ENCODE data around the gene RPL28.
A peak's percentile ranks its signal among the peaks of the same experiment; 100 is the strongest.

RPL28 gene

DNA sequence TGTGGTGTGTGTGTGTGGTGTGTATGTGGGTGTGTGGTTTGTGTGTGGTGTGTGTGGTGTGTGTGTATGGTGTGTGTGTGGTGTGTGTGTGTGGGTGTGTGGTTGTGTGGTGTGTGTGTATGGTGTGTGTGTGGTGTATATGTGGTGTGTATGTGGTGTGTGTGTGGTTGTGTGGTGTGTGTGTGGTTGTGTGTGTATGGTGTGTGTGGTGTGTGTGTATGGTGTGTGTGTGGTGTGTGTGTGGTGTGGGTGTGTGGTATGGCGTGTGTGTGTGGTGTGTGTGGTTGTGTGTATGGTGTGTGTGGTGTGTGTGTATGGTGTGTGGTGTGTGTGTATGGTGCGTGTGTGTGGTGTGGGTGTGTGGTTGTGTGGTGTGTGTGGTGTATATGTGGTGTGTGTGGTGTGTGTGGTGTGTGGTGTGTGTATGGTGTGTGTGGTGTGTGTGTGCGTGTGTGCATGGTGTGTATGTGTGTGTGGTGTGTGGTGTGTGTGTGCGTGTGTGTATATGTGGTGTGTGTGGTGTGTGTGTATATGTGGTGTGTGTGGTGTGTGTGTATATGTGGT is 48.7 kb downstream of the RPL28 start:
- Mint-ChIP-seq H3K9me3 (no peaks in the 10 kb centered on the region), H3K27ac (no peak overlapping the region), H3K27me3 (peaks cover 63% of the 10 kb centered on the region), H3K4me3 (no peak overlapping the region), H3K4me1 (ENCODE audit: low read depth) (no peaks in the 10 kb centered on the region), H3K36me3 (ENCODE audit: low read depth) (no peaks in the 10 kb centered on the region)
- no peak for DNase-seq

DNA sequence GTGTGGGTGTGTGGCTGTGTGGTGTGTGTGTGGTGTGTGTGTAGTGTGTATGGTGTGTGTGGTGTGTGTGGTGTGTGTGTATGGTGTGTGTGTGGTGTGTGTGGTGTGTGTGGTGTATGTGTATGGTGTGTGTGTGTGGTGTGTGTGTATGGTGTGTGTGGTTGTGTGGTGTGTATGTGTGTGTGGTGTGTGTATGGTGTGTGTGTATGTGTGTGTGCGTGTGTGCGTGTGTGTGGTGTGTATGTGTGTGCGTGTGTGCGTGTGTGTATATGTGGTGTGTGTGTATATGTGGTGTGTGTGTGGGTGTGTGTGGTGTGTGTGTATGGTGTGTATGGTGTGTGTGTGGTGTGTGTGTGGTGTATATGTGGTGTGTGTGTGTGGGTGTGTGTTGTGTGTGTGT is 49.3 kb downstream of the RPL28 start:
- Mint-ChIP-seq H3K27me3 (peaks cover 65% of the 10 kb centered on the region), H3K27ac (no peak overlapping the region), H3K4me1 (ENCODE audit: low read depth) (no peaks in the 10 kb centered on the region), H3K36me3 (ENCODE audit: low read depth) (no peaks in the 10 kb centered on the region), H3K4me3 (no peak overlapping the region), H3K9me3 (no peaks in the 10 kb centered on the region)
- DNase-seq: no peak

DNA sequence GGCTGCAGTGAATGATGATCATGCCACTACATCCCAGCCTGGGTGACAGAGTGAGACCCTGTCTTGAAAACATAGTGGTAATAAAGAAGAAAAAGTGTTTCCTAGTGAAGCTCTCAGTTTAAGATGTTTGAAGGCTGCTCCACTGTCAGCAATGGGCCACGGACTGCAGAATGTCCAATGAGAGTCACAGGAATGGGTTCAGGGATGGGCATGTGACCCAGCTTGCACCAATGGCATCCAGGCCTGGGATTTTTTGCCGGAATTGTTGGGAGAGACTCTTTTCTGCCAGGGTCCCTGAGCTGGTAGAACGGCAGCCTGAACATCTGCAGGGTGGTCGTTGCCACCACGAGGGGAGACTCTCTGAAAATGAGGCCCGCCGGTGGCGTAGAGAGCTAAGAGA is 51.1 kb downstream of the RPL28 start:
- Mint-ChIP-seq H3K4me1 (ENCODE audit: low read depth) (peaks cover 12% of the 10 kb centered on the region), H3K4me3 (no peak overlapping the region), H3K9me3 (no peaks in the 10 kb centered on the region), H3K27me3 (peaks cover 64% of the 10 kb centered on the region), H3K27ac (no peak overlapping the region), H3K36me3 (ENCODE audit: low read depth) (no peaks in the 10 kb centered on the region)
- DNase-seq: no peak

GRCh38 chr19:55437410-55437809 is 51.7 kb downstream of the RPL28 start:
- H3K4me1 Mint-ChIP-seq (ENCODE audit: low read depth): peaks cover 14% of the 10 kb centered on the region
- H3K27me3 Mint-ChIP-seq: peaks cover 62% of the 10 kb centered on the region
- no peak for DNase-seq
- H3K36me3 Mint-ChIP-seq (ENCODE audit: low read depth): no peaks in the 10 kb centered on the region
- H3K4me3 Mint-ChIP-seq: no peak overlapping the region
- no peaks in the 10 kb centered on the region for H3K9me3 Mint-ChIP-seq
- no peak overlapping the region for H3K27ac Mint-ChIP-seq

- H3K9me3 Mint-ChIP-seq: no peaks in the 10 kb centered on the region
- H3K4me1 Mint-ChIP-seq (ENCODE audit: low read depth): peaks cover 14% of the 10 kb centered on the region
- no peak overlapping the region for H3K4me3 Mint-ChIP-seq
- H3K36me3 Mint-ChIP-seq (ENCODE audit: low read depth): no peaks in the 10 kb centered on the region
- no peak for DNase-seq
- H3K27ac Mint-ChIP-seq: no peak overlapping the region
- H3K27me3 Mint-ChIP-seq: peaks cover 71% of the 10 kb centered on the region
Observed at GRCh38 chr19:55439052-55439451, 53.3 kb downstream of the RPL28 start.

DNA sequence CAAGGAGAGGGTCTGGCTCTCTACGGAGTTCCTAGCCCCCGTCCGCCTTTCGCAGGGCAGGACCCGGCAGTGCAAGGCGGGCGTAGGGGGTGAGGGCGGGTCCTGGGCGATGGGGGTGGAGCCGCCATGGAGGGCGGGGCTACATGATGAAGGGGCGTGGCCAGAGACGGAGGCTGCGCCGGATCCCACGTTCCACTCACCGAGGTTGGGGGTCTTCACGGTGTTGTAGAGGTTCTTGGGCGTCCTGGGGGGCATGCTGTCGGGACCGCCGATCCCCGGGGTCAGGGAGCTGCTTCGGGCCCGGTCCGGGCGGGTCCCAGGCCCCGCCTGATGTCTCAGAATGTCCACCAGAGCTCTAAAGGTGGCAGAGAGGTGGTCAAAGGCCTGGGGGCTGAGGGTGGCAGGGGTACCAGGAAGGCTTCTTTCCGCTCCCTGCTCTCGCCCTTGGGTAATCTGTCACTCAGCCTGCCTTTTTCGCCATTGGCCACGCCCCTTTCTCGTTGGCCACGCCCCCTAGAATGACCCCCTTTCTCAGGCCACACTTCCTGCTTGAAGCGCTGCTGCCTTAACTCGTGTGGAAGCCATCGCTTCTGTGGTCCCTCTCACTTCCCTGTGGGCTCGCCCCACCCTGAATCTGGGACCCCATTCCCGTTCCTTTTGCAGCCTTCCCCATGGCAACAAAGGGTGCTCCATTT is 54.8 kb downstream of the RPL28 start:
- Mint-ChIP-seq H3K27ac (no peak overlapping the region), H3K9me3 (no peaks in the 10 kb centered on the region), H3K36me3 (ENCODE audit: low read depth) (no peaks in the 10 kb centered on the region), H3K4me1 (ENCODE audit: low read depth) (peaks cover 14% of the 10 kb centered on the region), H3K27me3 (peaks cover 86% of the 10 kb centered on the region), H3K4me3 (no peak overlapping the region)
- DNase-seq: peak; percentile 46

GRCh38 chr19:55441319-55441691 is 55.6 kb downstream of the RPL28 start:
- Mint-ChIP-seq H3K4me3 (no peak overlapping the region), H3K27ac (no peak overlapping the region), H3K27me3 (peaks cover 90% of the 10 kb centered on the region), H3K36me3 (ENCODE audit: low read depth) (no peaks in the 10 kb centered on the region), H3K9me3 (no peaks in the 10 kb centered on the region), H3K4me1 (ENCODE audit: low read depth) (peaks cover 14% of the 10 kb centered on the region)
- DNase-seq: no peak

DNA sequence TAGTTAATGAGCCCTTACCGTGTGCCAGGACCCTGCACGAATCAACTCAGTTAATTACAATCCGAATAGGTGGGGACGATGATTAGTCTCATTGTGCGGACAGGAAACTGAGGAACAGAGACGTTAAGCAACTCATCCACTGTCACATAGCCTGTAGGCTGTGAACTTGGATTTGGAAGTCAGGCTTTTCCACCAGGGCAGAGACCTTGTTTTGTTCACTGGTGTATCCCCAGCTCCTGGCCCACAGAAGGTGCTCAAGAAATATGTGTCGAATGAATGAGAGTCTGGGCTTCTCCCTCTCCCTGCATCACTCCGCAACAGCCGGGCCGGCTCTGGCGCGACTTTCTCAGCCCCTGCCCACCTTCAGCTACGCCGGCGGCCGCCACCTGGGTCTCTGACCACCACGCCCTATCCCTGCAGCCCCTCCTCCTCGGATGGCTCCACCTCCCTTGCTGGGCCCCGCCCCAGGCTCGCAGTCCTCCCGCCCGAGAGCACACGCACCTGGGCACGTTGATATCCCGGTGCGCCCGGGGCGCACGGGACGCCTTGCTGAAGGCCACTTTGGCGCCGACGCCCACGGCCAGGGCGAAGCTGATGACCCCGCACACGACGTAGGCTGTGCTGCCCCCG is 56.1 kb downstream of the RPL28 start:
- no peaks in the 10 kb centered on the region for H3K36me3 Mint-ChIP-seq (ENCODE audit: low read depth)
- H3K27me3 Mint-ChIP-seq: peaks cover 87% of the 10 kb centered on the region
- H3K27ac Mint-ChIP-seq: no peak overlapping the region
- no peaks in the 10 kb centered on the region for H3K9me3 Mint-ChIP-seq
- peak overlapping the region; percentile 4 for H3K4me3 Mint-ChIP-seq
- peaks cover 14% of the 10 kb centered on the region for H3K4me1 Mint-ChIP-seq (ENCODE audit: low read depth)
- peak; percentile 43 for DNase-seq

GRCh38 chr19:55442372-55442961 is 56.7 kb downstream of the RPL28 start:
- Mint-ChIP-seq H3K4me1 (ENCODE audit: low read depth) (peaks cover 14% of the 10 kb centered on the region), H3K36me3 (ENCODE audit: low read depth) (no peaks in the 10 kb centered on the region), H3K27me3 (peaks cover 80% of the 10 kb centered on the region), H3K9me3 (no peaks in the 10 kb centered on the region), H3K27ac (no peak overlapping the region), H3K4me3 (no peak overlapping the region)
- no peak for DNase-seq

- no peak within 1 kb of the TSS for H3K27ac Mint-ChIP-seq
- H3K36me3 Mint-ChIP-seq (ENCODE audit: low read depth): no peaks in the 10 kb centered on the region
- H3K4me1 Mint-ChIP-seq (ENCODE audit: low read depth): peaks cover 14% of the 10 kb centered on the region
- DNase-seq: no peak
- peaks cover 74% of the 10 kb centered on the region for H3K27me3 Mint-ChIP-seq
- no peak within 1 kb of the TSS for H3K4me3 Mint-ChIP-seq
- H3K9me3 Mint-ChIP-seq: no peaks in the 10 kb centered on the region
Observed at GRCh38 chr19:55443045-55443823, 57.5 kb downstream of the RPL28 start, which contains the start of gene SHISA7. Gene SHISA7 (minus strand): TSS chr19:55443300. CDS start chr19:55442863, 437 bp downstream.

DNA sequence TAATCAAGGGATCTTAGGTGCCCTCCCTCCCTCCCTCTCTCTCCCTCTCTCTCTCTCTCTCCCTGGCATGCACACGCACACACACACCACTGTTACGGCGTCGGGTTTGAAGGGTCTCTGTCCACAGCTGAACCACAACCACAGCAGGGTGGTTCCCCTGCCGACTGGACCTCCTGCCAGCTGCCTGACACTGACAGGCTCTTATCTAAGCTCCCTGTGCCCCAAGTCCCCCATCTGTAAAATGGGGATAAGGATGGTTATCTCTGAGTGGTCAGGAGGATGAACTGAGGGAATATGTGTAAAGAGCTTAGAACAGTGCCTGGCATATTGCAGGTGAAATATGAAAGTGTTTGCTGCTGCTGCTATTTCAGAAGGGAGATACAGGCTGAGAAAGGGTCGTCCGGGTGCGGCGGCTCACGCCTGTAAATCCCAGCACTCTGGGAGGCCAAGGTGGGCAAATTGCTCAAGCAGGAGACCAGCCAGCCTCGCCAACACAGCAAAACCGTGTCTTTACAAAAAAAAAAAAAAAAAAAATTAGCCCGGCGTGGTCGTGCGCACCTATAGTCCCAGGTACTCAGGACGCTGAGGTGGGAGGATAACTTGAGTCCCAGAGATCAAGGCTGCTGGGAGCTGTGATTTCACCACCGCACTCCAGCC is 58.2 kb downstream of the RPL28 start:
- no peak for DNase-seq
- H3K9me3 Mint-ChIP-seq: no peaks in the 10 kb centered on the region
- no peak overlapping the region for H3K4me3 Mint-ChIP-seq
- H3K27ac Mint-ChIP-seq: no peak overlapping the region
- H3K4me1 Mint-ChIP-seq (ENCODE audit: low read depth): peaks cover 14% of the 10 kb centered on the region
- peaks cover 66% of the 10 kb centered on the region for H3K27me3 Mint-ChIP-seq
- H3K36me3 Mint-ChIP-seq (ENCODE audit: low read depth): no peaks in the 10 kb centered on the region

GRCh38 chr19:55444646-55445045 is 58.9 kb downstream of the RPL28 start:
- Mint-ChIP-seq H3K27me3 (peaks cover 60% of the 10 kb centered on the region), H3K36me3 (ENCODE audit: low read depth) (no peaks in the 10 kb centered on the region), H3K4me1 (ENCODE audit: low read depth) (peaks cover 14% of the 10 kb centered on the region), H3K4me3 (no peak overlapping the region), H3K27ac (no peak overlapping the region), H3K9me3 (no peaks in the 10 kb centered on the region)
- no peak for DNase-seq

- H3K9me3 Mint-ChIP-seq: no peaks in the 10 kb centered on the region
- H3K4me3 Mint-ChIP-seq: no peak overlapping the region
- DNase-seq: no peak
- peaks cover 55% of the 10 kb centered on the region for H3K27me3 Mint-ChIP-seq
- H3K36me3 Mint-ChIP-seq (ENCODE audit: low read depth): no peaks in the 10 kb centered on the region
- no peak overlapping the region for H3K27ac Mint-ChIP-seq
- peaks cover 10% of the 10 kb centered on the region for H3K4me1 Mint-ChIP-seq (ENCODE audit: low read depth)
Observed at GRCh38 chr19:55446060-55446459, 60.3 kb downstream of the RPL28 start.

Measured in activated T-cell treated with anti-CD3 and anti-CD28 coated beads, Interleukin-2, amount 50 U/mL, for 24 hours (primary cell).